ENCODE data around the gene ARF6.

Gene ARF6

DNA sequence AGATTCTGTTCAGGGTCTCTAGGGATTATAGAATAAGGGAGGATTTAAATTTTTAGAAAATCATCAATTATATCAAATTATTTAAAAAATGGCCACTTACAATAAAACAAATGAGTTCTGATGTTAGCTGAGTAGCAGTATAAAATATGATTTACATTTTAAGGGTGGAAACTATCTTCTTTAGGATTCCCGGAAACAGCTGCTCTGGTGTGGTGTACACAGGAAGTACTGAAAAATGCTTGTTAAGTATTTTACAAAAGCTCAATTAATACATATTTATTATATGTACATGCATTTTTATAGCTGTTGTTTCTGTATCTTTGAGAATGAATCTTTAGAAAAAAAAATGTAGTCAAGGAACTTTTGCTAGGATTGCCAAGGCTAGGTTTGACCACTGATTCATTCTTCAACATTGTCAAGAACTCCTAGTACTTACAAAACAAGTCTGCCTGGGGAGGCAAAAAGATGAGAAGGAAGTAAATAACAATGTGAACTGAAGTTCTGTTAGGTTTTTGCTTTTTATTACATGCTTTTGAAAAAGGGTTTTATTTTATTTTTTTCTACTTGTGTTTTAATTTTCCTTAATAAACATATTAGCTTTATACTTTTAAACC is 48.0 kb downstream of the ARF6 start:
- no peak for DNase-seq (ENCODE audit: low read depth, low spot score)

DNA sequence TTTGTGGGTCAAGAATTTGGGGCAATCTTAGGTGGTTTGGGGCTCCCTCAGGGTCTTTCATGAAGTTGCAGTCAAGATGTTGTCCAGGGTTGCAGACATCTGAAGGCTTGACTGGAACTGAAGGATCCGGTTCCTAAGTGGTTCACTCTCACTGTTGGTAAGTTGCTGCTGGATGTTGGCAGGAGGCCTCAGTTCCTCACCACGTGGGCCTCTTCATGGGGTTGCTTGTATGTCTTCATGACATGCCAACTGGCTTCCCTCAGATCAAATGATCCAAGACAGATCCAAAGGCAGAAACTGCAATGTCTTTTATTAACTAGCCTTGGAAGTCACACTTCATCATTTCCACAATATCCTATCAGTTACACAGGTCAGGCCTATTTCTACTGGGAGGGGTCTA is 49.2 kb downstream of the ARF6 start:
- no peak for DNase-seq (ENCODE audit: low read depth, low spot score)

DNA sequence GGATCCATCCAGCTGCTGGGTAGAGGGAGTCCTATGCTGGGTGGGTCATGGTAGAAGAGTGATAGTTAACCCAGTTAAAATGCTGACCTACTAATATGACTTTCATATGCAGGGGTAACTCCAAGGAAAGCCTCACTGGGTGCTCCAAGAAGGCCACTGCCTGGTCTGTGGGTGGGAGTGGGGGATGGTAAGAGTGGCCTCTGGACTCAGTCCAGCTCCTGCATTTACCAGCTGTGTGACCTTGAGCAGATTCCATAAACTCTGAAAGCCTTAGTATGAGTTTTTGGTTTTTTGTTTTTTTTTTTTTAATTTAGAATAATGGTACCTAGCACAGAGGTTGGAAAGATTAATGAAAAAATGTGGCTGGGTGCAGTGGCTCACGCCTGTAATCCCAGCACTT is 51.6 kb downstream of the ARF6 start:
- no peak for DNase-seq (ENCODE audit: low read depth, low spot score)

DNA sequence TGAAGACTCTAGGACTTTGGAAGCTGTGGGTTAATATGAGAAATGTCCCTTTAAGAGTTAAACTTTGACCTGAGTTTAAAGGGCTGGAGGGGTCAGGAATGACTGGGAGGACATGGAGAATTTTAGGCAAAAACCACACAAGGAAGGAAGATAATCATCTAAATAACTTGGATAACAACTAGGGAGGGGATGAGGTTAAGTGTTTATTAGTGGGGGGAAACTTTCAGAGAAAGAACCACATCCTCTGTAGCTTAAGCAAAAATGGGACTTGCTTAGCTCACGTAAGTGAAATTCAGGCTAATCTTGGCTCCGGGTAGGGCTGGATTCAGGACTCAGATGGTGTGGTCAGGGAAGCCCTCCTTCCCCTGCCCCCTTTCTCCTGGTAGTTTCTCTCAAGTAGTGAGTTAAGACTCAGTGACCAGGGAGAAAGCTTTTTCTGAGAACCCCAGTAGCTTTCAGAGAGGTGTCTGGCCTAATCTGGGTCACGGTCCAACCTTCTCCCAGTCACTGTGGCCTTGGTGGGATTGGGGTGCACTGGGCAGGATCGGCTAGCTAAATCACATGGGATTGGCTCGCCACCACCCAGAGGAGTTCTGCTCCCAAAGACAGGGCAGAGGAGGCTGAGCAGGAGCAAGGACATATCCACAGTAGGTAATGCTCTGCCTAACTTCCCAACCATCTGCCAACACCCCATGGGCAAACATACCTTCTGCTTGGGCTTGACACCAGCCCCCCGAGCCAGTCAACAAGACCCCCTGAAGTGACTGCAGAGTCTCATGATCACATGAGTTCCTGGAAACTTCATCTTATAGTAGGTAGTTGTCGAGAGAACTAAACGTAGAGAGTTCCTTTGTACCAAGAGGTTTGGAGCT is 52.8 kb downstream of the ARF6 start:
- DNase-seq (ENCODE audit: low read depth, low spot score), result no peak

Data from activated CD4-positive, CD25-positive, alpha-beta regulatory T cell treated with anti-CD3 and anti-CD28 coated beads, Interleukin-2, amount 50 U/mL, for 16 hours (primary cell).